Measurements from ENCODE around the gene FGGY. TPM values are rescaled to one million over a fixed set of nuclear protein-coding genes. Genes with fewer than 3 reads are reported as not detected.
"Not testable (repeated sequence)": the region's sequence is repeated elsewhere in the genome, so short reads cannot be mapped to it uniquely, and the experiment has no call there.

The FGGY gene
- total RNA-seq, 4 donors from 2014 or later: 12.4 to 17.5 (median 16.1) TPM

- WGBS: 80% methylated on average over 2 of the region's 2 CpGs
- DNase-seq (ENCODE audit: low spot score in 2 of 2): no peak
- Histone ChIP-seq H3K27ac (no peak overlapping the region), H3K4me3 (no peak overlapping the region), H3K4me1 (peaks cover 13% of the 10 kb centered on the region), H3K36me3 (no peaks in the 10 kb centered on the region), H3K27me3 (no peaks in the 10 kb centered on the region), H3K9me3 (no peaks in the 10 kb centered on the region)
- TF ChIP-seq POLR2A (IDR thresholded peaks at IDR 0.05): no peak
- TF ChIP-seq CTCF (IDR thresholded peaks at IDR 0.05): no peak
- no peak for TF ChIP-seq EP300 (IDR thresholded peaks at IDR 0.05)
- no peak for TF ChIP-seq POLR2AphosphoS5 (IDR thresholded peaks at IDR 0.05)
These were observed 53.6 kb downstream of the FGGY start for GRCh38 chr1:59350521-59350920.

- no peak for DNase-seq (ENCODE audit: low spot score in 2 of 2)
- TF ChIP-seq POLR2A (IDR thresholded peaks at IDR 0.05): no peak
- no peak for TF ChIP-seq CTCF (IDR thresholded peaks at IDR 0.05)
- TF ChIP-seq POLR2AphosphoS5 (IDR thresholded peaks at IDR 0.05): no peak
- no peak for TF ChIP-seq EP300 (IDR thresholded peaks at IDR 0.05)
- H3K9me3 ChIP-seq: no peaks in the 10 kb centered on the region
- H3K27ac ChIP-seq: no peak overlapping the region
- WGBS: 65% methylated on average over 1 of the region's 1 CpG
- no peaks in the 10 kb centered on the region for H3K36me3 ChIP-seq
- peaks cover 15% of the 10 kb centered on the region for H3K4me1 ChIP-seq
- H3K4me3 ChIP-seq: no peak overlapping the region
- no peaks in the 10 kb centered on the region for H3K27me3 ChIP-seq
These were observed 55.2 kb downstream of the FGGY start for GRCh38 chr1:59352065-59352464.

GRCh38 chr1:59353453-59353852 is 56.6 kb downstream of the FGGY start:
- Histone ChIP-seq H3K27ac (no peak overlapping the region), H3K27me3 (no peaks in the 10 kb centered on the region), H3K9me3 (no peaks in the 10 kb centered on the region), H3K4me3 (no peak overlapping the region), H3K4me1 (peaks cover 15% of the 10 kb centered on the region), H3K36me3 (no peaks in the 10 kb centered on the region)
- DNase-seq (ENCODE audit: low spot score in 2 of 2): no peak
- TF ChIP-seq CTCF (IDR thresholded peaks at IDR 0.05) (no peak), POLR2AphosphoS5 (IDR thresholded peaks at IDR 0.05) (no peak), EP300 (IDR thresholded peaks at IDR 0.05) (no peak), POLR2A (IDR thresholded peaks at IDR 0.05) (no peak)
- WGBS: 94% methylated on average over 3 of the region's 3 CpGs

- H3K4me3 ChIP-seq; DNase-seq (ENCODE audit: low spot score in 2 of 2); H3K36me3 ChIP-seq; H3K27me3 ChIP-seq; H3K9me3 ChIP-seq; H3K27ac ChIP-seq: not testable (repeated sequence)
- WGBS: 82% methylated on average over 4 of the region's 4 CpGs
- peaks cover 15% of the 10 kb centered on the region for H3K4me1 ChIP-seq
These were observed 57.3 kb downstream of the FGGY start for GRCh38 chr1:59354239-59354638.

GRCh38 chr1:59354709-59355337 is 57.9 kb downstream of the FGGY start:
- no peak for TF ChIP-seq POLR2A (IDR thresholded peaks at IDR 0.05)
- TF ChIP-seq POLR2AphosphoS5 (IDR thresholded peaks at IDR 0.05): no peak
- TF ChIP-seq EP300 (IDR thresholded peaks at IDR 0.05): no peak
- TF ChIP-seq CTCF (IDR thresholded peaks at IDR 0.05): no peak
- 32% methylated on average over 5 of the region's 5 CpGs for WGBS
- Histone ChIP-seq H3K9me3 (no peaks in the 10 kb centered on the region), H3K27me3 (no peaks in the 10 kb centered on the region), H3K36me3 (no peaks in the 10 kb centered on the region), H3K4me3 (no peak overlapping the region), H3K27ac (peak overlapping the region; percentile 57), H3K4me1 (peaks cover 15% of the 10 kb centered on the region)
- DNase-seq (ENCODE audit: low spot score in 2 of 2): no peak

GRCh38 chr1:59355361-59355760 is 58.5 kb downstream of the FGGY start:
- TF ChIP-seq CTCF (IDR thresholded peaks at IDR 0.05) (no peak), POLR2A (IDR thresholded peaks at IDR 0.05) (no peak), POLR2AphosphoS5 (IDR thresholded peaks at IDR 0.05) (no peak), EP300 (IDR thresholded peaks at IDR 0.05) (no peak)
- Histone ChIP-seq H3K27ac (peak overlapping the region; percentile 57), H3K4me3 (no peak overlapping the region)

More at GRCh38 chr1:59355361-59355760, 58.5 kb downstream of the FGGY start:
- H3K36me3 ChIP-seq: no peaks in the 10 kb centered on the region
- H3K27me3 ChIP-seq: no peaks in the 10 kb centered on the region
- H3K9me3 ChIP-seq: no peaks in the 10 kb centered on the region
- no peak for DNase-seq (ENCODE audit: low spot score in 2 of 2)
- H3K4me1 ChIP-seq: peaks cover 17% of the 10 kb centered on the region
